ENCODE data around the gene CCNI.
"Not testable (repeated sequence)": the region's sequence is repeated elsewhere in the genome, so short reads cannot be mapped to it uniquely, and the experiment has no call there.

The CCNI gene

DNA sequence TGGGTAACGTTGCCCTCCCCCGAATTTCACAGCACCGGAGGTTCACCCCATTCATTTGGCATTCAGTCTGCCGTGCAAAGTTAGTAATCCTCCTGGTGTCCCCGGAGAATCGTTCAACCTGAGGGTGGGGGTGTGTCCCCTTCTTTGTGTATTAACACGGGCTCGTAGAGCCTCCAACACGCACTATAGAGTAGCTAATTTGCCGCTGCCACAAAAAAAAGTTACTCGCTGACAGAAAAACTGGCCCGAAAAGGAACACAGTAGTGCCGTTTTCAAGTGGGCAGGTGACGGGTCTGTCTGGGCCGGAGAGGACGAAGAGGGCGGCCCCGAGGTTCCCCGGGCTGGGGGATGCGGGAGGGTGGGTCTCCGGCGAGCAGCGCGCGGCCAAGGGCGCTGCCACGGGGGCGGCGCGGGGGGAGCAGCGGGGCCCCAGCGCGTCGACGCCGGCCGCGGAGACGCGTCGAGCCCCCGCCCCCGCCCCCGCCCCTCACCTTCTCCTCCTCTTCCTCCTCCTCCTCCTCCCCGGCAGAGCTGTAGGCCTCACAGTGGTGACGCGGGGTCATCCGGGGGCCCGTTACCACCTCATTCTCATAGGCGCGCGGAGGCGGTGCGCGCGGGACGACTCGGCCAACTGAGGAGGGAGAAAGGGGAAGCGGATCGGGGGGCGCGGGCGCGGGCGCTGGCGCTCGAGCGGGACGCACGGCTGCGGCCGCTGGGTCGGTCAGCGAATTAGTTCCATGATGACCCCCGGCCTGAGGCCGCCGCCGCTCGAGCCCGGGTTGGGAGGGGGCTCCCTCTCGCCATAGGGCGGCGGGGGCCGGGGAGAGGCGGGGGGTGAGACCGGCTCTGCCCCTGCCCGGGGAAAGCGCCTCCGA is 571 bp downstream of the CCNI start:
- H3K9me3 ChIP-seq, result no peaks in the 10 kb centered on the region
- DNase-seq (ENCODE audit: low spot score in 2 of 2), result peak; percentile 61 to 78
- no peaks in the 10 kb centered on the region for H3K36me3 ChIP-seq (replicated peaks)
- H3K4me3 ChIP-seq, result peak overlapping the region; percentile 96
- no peaks in the 10 kb centered on the region for H3K27me3 ChIP-seq (ENCODE audit: low read depth)
- H3K4me1 ChIP-seq, result peaks cover 24% of the 10 kb centered on the region
- in situ Hi-C loops (cut with MboI; ENCODE audit: low sequenced_read_pairs), result loop anchor here (10.0 kb wide), 1 partner anchor 80 kb away; the partner anchor contains the start of gene CCNG2

DNA sequence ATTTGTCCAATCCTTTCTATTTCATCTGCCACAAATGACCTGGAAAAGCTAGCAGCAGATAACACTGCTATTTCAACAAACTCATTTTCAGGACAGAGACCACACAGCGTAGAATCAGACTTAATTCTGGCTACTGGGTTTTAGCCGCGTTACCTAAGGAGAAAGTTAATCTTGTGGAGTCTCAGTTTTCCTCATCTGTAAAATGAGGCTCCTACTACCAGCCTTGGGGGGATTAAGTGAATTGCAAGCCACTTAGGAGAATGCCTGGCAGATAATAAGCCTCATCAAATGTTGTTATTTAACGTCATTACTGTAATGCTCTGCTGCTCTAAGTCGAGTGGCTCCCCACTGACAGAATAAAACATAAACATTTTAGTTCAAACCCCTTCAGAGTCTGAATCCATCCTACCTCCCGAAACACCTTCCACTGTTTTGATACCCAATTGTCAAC is 1.4 kb downstream of the CCNI start:
- no peaks in the 10 kb centered on the region for H3K27me3 ChIP-seq (ENCODE audit: low read depth)
- H3K9me3 ChIP-seq, result no peaks in the 10 kb centered on the region
- H3K36me3 ChIP-seq (replicated peaks), result no peaks in the 10 kb centered on the region
- H3K4me3 ChIP-seq, result peak overlapping the region; percentile 96
- in situ Hi-C loops (cut with MboI; ENCODE audit: low sequenced_read_pairs), result loop anchor here (10.0 kb wide), 1 partner anchor 80 kb away; the partner anchor contains the start of gene CCNG2
- DNase-seq (ENCODE audit: low spot score in 2 of 2), result no peak
- peaks cover 24% of the 10 kb centered on the region for H3K4me1 ChIP-seq

- peak overlapping the region; percentile 96 for H3K4me3 ChIP-seq
- no peak for DNase-seq (ENCODE audit: low spot score in 2 of 2)
- in situ Hi-C loops (cut with MboI; ENCODE audit: low sequenced_read_pairs), result loop anchor here (10.0 kb wide), 1 partner anchor 81 kb away; the partner anchor contains the start of gene CCNG2
Observed at GRCh38 chr4:77073981-77074380, 1.8 kb downstream of the CCNI start.

GRCh38 chr4:77073106-77073809 is 2.5 kb downstream of the CCNI start:
- peak overlapping the region; percentile 96 for H3K4me3 ChIP-seq
- H3K36me3 ChIP-seq (replicated peaks), result no peaks in the 10 kb centered on the region
- H3K27me3 ChIP-seq (ENCODE audit: low read depth), result no peaks in the 10 kb centered on the region
- H3K4me1 ChIP-seq, result peaks cover 24% of the 10 kb centered on the region
- in situ Hi-C loops (cut with MboI; ENCODE audit: low sequenced_read_pairs), result loop anchor here (10.0 kb wide), 1 partner anchor 82 kb away; the partner anchor contains the start of gene CCNG2
- no peaks in the 10 kb centered on the region for H3K9me3 ChIP-seq
- peak; percentile 37 to 91 for DNase-seq (ENCODE audit: low spot score in 2 of 2)

More at GRCh38 chr4:77073981-77074380, 1.8 kb downstream of the CCNI start:
- H3K4me1 ChIP-seq, result peaks cover 24% of the 10 kb centered on the region
- H3K9me3 ChIP-seq, result no peaks in the 10 kb centered on the region
- no peaks in the 10 kb centered on the region for H3K36me3 ChIP-seq (replicated peaks)
- no peaks in the 10 kb centered on the region for H3K27me3 ChIP-seq (ENCODE audit: low read depth)

DNA sequence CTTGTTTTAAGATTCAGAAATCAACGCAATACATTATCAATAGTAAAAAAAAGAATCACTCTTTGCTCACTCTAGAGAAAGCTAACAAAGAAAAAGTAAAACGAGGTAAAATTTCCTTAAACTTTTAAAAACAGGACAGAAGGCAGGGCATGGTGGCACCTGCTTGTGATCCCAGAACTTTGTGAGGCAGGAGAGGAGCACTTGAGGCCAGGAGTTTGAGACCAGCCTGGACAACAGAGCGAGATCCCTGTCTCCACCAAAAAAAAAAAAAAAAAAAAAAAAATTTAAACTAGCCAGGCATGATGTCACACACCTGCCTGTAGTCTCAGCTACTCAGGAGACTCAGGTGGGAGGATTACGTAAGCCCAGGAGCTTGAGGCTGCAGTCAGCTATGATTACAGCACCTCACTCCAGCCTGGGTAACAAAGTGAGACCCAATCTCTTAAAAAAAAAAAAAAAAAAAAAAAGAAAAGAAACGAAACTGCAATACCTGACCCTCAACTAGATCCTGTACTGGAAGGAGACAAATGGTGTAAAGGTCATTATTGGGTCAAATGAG is 3.5 kb downstream of the CCNI start:
- Histone ChIP-seq H3K4me3 (no peak overlapping the region), H3K9me3 (no peaks in the 10 kb centered on the region), H3K4me1 (peaks cover 17% of the 10 kb centered on the region), H3K36me3 (replicated peaks) (no peaks in the 10 kb centered on the region), H3K27me3 (ENCODE audit: low read depth) (no peaks in the 10 kb centered on the region)
- in situ Hi-C loops (cut with MboI; ENCODE audit: low sequenced_read_pairs), result loop anchor here (10.0 kb wide), 1 partner anchor 83 kb away; the partner anchor contains the start of gene CCNG2
- DNase-seq (ENCODE audit: low spot score in 2 of 2), result no peak

DNA sequence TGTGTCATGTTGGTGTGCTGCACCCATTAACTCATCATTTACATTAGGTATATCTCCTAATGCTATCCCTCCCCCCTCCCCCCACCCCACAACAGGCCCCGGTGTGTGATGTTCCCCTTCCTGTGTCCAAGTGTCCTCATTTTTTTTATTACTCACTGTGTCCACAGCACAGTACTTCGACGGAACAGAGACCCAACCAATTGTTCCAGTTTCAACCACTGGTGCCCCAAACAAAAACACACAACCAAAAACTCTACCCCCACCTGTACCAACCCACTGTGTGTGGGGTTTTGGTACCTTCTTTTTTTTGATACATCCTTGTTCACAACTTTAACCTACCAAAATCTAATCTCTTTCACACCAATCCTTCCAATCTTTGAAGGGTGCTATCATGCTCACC is 6.3 kb downstream of the CCNI start:
- H3K4me3 ChIP-seq; H3K27me3 ChIP-seq (ENCODE audit: low read depth); DNase-seq (ENCODE audit: low spot score in 2 of 2); in situ Hi-C loops (cut with MboI; ENCODE audit: low sequenced_read_pairs); H3K9me3 ChIP-seq: not testable (repeated sequence)
- Histone ChIP-seq H3K4me1 (peaks cover 11% of the 10 kb centered on the region), H3K36me3 (replicated peaks) (peaks cover 17% of the 10 kb centered on the region)

DNA sequence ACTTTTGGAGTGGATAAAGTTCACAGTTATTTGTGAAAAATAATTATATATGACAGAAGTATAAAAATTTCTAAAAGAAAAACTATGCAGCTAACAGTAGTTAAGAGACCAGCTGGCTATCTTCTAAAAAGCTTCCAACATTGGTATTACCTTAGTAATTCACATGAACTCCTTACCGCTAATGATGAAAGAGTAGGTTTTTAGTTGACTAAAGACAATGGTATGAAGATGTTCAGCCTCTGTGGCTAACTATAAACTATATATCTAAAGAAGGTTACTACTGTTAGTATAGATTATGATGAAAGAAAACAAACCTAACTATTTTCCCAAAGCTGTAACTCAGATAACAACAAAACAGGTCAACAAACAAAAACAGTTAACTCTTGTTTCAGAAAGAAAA is 10.4 kb downstream of the CCNI start:
- no peak overlapping the region for H3K4me3 ChIP-seq
- H3K36me3 ChIP-seq (replicated peaks), result peaks cover 36% of the 10 kb centered on the region
- DNase-seq (ENCODE audit: low spot score in 2 of 2), result no peak
- H3K4me1 ChIP-seq, result no peaks in the 10 kb centered on the region
- in situ Hi-C loops (cut with MboI; ENCODE audit: low sequenced_read_pairs), result no loop called here
- H3K27me3 ChIP-seq (ENCODE audit: low read depth), result no peaks in the 10 kb centered on the region
- H3K9me3 ChIP-seq, result no peaks in the 10 kb centered on the region

DNA sequence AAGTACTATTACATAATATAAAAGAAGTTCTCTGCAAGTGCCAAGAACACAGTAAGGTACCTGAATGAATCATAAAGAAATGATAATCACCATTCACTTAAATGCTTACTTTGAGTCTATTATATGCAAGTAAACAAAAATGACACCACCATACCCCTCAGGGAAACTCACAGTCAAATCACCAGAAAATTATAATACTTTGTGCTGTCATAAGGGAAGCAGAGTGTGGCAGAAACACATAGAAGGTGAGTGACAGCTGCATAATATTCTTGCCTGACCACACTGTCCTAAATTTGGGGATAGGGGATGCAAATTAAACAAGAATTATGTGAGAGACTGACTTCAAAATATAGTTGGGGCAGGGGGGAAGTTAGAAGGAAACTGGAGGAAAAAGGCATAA is 12.9 kb downstream of the CCNI start:
- in situ Hi-C loops (cut with MboI; ENCODE audit: low sequenced_read_pairs), result no loop called here

GRCh38 chr4:77052352-77052751 is 23.4 kb downstream of the CCNI start:
- no peaks in the 10 kb centered on the region for H3K27me3 ChIP-seq (ENCODE audit: low read depth)
- peak in 1 of 2 experiments; percentile 77 for DNase-seq (ENCODE audit: low spot score in 2 of 2)
- H3K36me3 ChIP-seq (replicated peaks), result peaks cover 62% of the 10 kb centered on the region
- in situ Hi-C loops (cut with MboI; ENCODE audit: low sequenced_read_pairs), result no loop called here
- H3K4me3 ChIP-seq, result no peak overlapping the region
- no peaks in the 10 kb centered on the region for H3K9me3 ChIP-seq
- no peaks in the 10 kb centered on the region for H3K4me1 ChIP-seq

More for the DNA sequence above, 12.9 kb downstream of the CCNI start:
- Histone ChIP-seq H3K4me1 (no peaks in the 10 kb centered on the region), H3K27me3 (ENCODE audit: low read depth) (no peaks in the 10 kb centered on the region), H3K36me3 (replicated peaks) (peaks cover 45% of the 10 kb centered on the region), H3K4me3 (no peak overlapping the region), H3K9me3 (no peaks in the 10 kb centered on the region)
- no peak for DNase-seq (ENCODE audit: low spot score in 2 of 2)

- Histone ChIP-seq H3K36me3 (replicated peaks) (peaks cover 67% of the 10 kb centered on the region), H3K4me3 (no peak overlapping the region), H3K27me3 (ENCODE audit: low read depth) (no peaks in the 10 kb centered on the region), H3K4me1 (no peaks in the 10 kb centered on the region), H3K9me3 (no peaks in the 10 kb centered on the region)
- in situ Hi-C loops (cut with MboI; ENCODE audit: low sequenced_read_pairs), result no loop called here
- no peak for DNase-seq (ENCODE audit: low spot score in 2 of 2)
Observed at GRCh38 chr4:77050962-77051361, 24.8 kb downstream of the CCNI start.

DNA sequence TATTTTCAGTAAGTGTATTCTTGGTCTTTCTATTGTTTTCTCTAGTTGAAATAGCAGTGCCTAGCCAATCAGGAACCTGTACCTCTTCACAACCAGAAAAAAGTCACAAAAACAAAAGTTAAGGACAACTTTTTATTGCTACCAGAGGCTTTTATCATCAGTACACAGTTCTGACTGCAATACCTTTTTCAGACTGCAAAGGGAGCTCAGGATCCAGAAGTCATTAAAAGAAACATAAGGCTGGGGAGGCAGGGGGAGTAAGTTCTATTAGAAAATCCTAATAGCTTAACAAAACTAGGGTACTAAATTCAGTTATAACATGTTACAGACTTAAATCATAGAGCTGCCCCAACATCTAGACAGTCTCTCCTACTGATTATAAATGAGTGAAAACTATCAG is 28.8 kb downstream of the CCNI start:
- no peaks in the 10 kb centered on the region for H3K27me3 ChIP-seq (ENCODE audit: low read depth)
- H3K36me3 ChIP-seq (replicated peaks), result peaks cover 34% of the 10 kb centered on the region
- no peak overlapping the region for H3K4me3 ChIP-seq
- DNase-seq (ENCODE audit: low spot score in 2 of 2), result no peak
- H3K4me1 ChIP-seq, result no peaks in the 10 kb centered on the region; the same call in 1 of the 2 replicates
- in situ Hi-C loops (cut with MboI; ENCODE audit: low sequenced_read_pairs), result loop anchor here (25.0 kb wide), 1 partner anchor 535 kb away; no protein-coding TSS in a partner anchor
- H3K9me3 ChIP-seq, result no peaks in the 10 kb centered on the region

- peaks cover 23% of the 10 kb centered on the region for H3K36me3 ChIP-seq (replicated peaks)
- no peaks in the 10 kb centered on the region; the same call in 1 of the 2 replicates for H3K4me1 ChIP-seq
- H3K4me3 ChIP-seq, result no peak overlapping the region
- no peaks in the 10 kb centered on the region for H3K27me3 ChIP-seq (ENCODE audit: low read depth)
- in situ Hi-C loops (cut with MboI; ENCODE audit: low sequenced_read_pairs), result loop anchor here (25.0 kb wide), 1 partner anchor 533 kb away; no protein-coding TSS in a partner anchor
- DNase-seq (ENCODE audit: low spot score in 2 of 2), result no peak
- no peaks in the 10 kb centered on the region for H3K9me3 ChIP-seq
Observed at GRCh38 chr4:77045490-77045889, 30.3 kb downstream of the CCNI start.

GRCh38 chr4:77044461-77045150 is 31.2 kb downstream of the CCNI start:
- no peaks in the 10 kb centered on the region for H3K9me3 ChIP-seq
- H3K27me3 ChIP-seq (ENCODE audit: low read depth), result no peaks in the 10 kb centered on the region
- in situ Hi-C loops (cut with MboI; ENCODE audit: low sequenced_read_pairs), result loop anchor here (25.0 kb wide), 1 partner anchor 532 kb away; no protein-coding TSS in a partner anchor
- no peaks in the 10 kb centered on the region; the same call in 1 of the 2 replicates for H3K4me1 ChIP-seq
- peak in 1 of 2 experiments; percentile 39 for DNase-seq (ENCODE audit: low spot score in 2 of 2)
- H3K4me3 ChIP-seq, result no peak overlapping the region
- H3K36me3 ChIP-seq (replicated peaks), result peaks cover 23% of the 10 kb centered on the region

Measured in HAP-1 (cell line).